ENCODE results near the gene OR4S2.

The OR4S2 gene

GRCh38 chr11:55697817-55698216, 49.7 kb downstream of the OR4S2 start:
- Histone ChIP-seq H3K4me1 (ENCODE audit: control insufficient read depth, insufficient read depth, low read length) (no peaks in the 10 kb centered on the region), H3K36me3 (ENCODE audit: control insufficient read depth in 2 of 2, insufficient read depth in 2 of 2, low read length in 2 of 2) (no peaks in the 10 kb centered on the region), H3K9me3 (ENCODE audit: control insufficient read depth in 2 of 2, low read length in 2 of 2) (no peaks in the 10 kb centered on the region), H3K27me3 (ENCODE audit: control insufficient read depth in 1 of 2, insufficient read depth in 2 of 2, low read length in 2 of 2) (no peaks in the 10 kb centered on the region), H3K4me3 (ENCODE audit: low read length in 2 of 2) (no peak overlapping the region), H3K9ac (ENCODE audit: low read length in 2 of 2) (no peak overlapping the region), H3K27ac (ENCODE audit: low read length) (no peak overlapping the region)

GRCh38 chr11:55701429-55701828, 53.3 kb downstream of the OR4S2 start:
- H3K27me3 ChIP-seq (ENCODE audit: control insufficient read depth in 1 of 2, insufficient read depth in 2 of 2, low read length in 2 of 2): no peaks in the 10 kb centered on the region
- peaks cover 0 to 3% of the 10 kb centered on the region in 2 donors for H3K9me3 ChIP-seq (ENCODE audit: control insufficient read depth in 2 of 2, low read length in 2 of 2)
- no peaks in the 10 kb centered on the region for H3K36me3 ChIP-seq (ENCODE audit: control insufficient read depth in 2 of 2, insufficient read depth in 2 of 2, low read length in 2 of 2)
- no peak overlapping the region for H3K27ac ChIP-seq (ENCODE audit: low read length)
- H3K4me3 ChIP-seq (ENCODE audit: low read length in 2 of 2): no peak overlapping the region
- H3K9ac ChIP-seq (ENCODE audit: low read length in 2 of 2): no peak overlapping the region
- H3K4me1 ChIP-seq (ENCODE audit: control insufficient read depth, insufficient read depth, low read length): no peaks in the 10 kb centered on the region
